SK-MEL-5 (cell line): ENCODE results near the gene TUBGCP5. TPM values are rescaled to one million over a fixed set of nuclear protein-coding genes. Genes with fewer than 3 reads are reported as not detected.

Experiments
- DNase-seq: peaks from one replicate; pipeline ENCODE4 v3.0.0-alpha.2; 2016; ENCODE audit warnings: low read depth, low spot score
- in situ Hi-C: cut with HindIII; loops from 2 replicates; pipeline ENCODE4 v1.10.0; 2016; ENCODE audit warnings: low sequenced_read_pairs, high pct_unique_total_duplicates, low pct_unique_long_range_greater_than_20kb
- total RNA-seq: library from RNA; depleted of rRNA; stranded (reverse); fragments of >200 nt; shearing (Covaris generic); gene quantifications from 2 replicates; pipeline ENCODE4 v1.2.3, GENCODE V29; 2014

Gene TUBGCP5
- total RNA-seq, 1 experiment from 2014 or later = 22.9 TPM

DNA sequence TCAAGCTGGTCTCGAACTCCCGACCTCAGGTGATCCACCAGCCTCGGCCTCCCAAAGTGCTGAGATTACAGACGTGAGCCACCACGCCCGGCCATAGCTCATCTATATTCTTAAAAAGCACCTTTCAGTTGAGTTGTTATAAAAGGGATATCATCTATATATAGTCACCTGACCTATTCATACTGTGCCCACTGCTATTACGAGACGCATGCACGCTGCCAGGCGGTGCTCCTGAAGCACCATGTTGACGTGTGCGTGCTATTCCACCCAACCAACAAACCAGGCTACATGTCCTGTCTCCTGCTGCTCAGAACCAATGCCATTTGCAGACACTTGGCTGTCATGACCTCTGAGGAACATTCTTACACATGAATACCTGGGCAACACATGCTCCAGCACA lies 76.8 kb downstream of the TUBGCP5 start:
- in situ Hi-C loops = no loop called here
- no peak for DNase-seq

DNA sequence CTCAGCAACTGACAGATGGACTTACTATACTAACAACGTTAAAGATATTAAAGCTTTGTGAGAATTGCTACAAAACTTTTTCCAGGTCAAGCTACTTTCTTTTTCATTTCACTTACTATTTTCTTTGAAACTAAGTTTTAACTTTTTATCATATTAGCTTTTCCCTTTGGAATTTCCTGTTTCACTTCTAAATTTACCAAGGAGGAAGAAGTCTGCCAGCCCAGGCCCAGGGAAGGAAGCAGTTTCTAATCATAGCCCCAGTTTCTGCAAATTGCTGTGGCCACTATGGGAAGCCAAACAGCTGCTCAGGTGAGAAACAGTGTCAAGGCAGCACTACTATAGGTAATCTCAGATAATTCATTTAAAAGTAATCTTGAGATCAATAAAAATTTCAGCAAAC lies 77.6 kb downstream of the TUBGCP5 start:
- DNase-seq = no peak
- in situ Hi-C loops = no loop called here

DNA sequence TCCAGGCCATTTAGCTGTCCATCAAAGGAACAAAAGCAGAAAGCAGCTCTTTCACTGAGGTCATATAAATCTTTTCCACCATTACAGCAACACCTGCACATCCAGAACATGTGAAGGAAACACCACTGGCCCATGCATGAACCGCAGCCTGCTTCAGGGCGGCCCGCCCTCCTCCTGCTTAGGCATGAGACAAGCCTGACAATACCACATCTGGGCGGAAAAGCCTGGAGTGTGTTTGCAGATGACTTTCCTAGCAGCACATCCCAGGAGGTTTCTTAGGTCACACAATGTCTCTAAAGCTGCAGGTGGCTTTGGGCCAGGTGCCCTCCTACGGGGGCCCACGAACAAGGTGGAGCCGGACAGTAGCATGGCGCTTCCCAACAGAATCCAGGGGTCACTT lies 78.8 kb downstream of the TUBGCP5 start:
- DNase-seq = no peak
- in situ Hi-C loops = no loop called here

DNA sequence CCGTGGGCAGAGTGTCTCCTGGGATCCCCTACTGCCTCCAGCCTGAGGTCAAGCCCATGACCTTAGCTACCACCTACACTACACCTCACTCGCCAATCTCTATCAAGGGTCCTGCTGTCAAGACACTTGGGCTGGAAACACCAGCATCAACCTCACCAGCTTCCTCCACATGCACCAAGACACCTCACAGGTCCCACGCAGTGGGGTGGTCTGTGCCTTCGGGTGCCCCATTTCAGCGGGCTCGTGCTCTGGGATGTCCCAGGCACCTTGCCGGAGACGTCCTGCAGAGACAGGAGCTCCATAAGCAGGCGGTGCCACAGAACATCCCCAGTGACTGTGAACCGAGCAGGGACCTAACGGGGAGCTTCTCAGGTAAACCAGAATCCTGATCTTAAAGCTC lies 79.2 kb downstream of the TUBGCP5 start:
- in situ Hi-C loops = no loop called here
- DNase-seq = no peak

DNA sequence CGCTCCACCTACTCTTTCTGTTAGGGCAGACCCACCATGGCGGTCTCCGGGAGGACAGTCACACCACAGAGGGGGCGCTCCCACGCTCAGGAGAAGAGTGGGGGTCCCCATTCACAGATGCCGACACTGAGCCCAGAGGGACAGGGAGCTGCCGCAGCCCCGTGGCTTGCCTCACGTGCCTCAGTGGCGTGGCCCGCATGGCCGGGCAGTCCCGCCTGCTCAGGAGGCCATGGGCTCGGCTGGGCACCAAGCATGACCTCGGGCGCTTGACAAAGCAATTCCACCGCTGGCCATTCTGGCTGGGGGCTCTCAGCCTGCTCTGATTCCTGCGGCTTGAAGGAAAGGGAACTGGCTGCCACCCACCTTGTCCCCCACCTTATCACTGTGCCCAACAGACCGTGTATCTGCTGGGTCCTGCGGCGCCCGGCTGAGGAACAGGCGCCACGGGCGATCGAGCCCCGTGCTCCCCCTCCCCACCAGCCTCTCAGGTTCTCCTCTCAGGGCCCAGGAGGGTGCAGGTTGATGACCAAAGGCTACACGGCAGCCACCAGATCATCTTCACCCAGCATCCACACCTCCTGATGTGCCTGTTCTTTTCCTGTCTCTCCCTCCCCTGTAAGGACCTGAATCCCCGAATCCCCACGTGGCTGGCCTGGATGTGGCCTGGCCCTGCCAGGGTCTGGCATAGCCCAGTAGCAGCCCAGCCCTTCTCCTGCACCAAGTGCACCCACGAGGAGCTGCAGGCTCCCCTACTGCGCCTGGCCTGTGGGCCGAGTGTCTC lies 79.9 kb downstream of the TUBGCP5 start:
- no peak for DNase-seq
- in situ Hi-C loops = no loop called here

DNA sequence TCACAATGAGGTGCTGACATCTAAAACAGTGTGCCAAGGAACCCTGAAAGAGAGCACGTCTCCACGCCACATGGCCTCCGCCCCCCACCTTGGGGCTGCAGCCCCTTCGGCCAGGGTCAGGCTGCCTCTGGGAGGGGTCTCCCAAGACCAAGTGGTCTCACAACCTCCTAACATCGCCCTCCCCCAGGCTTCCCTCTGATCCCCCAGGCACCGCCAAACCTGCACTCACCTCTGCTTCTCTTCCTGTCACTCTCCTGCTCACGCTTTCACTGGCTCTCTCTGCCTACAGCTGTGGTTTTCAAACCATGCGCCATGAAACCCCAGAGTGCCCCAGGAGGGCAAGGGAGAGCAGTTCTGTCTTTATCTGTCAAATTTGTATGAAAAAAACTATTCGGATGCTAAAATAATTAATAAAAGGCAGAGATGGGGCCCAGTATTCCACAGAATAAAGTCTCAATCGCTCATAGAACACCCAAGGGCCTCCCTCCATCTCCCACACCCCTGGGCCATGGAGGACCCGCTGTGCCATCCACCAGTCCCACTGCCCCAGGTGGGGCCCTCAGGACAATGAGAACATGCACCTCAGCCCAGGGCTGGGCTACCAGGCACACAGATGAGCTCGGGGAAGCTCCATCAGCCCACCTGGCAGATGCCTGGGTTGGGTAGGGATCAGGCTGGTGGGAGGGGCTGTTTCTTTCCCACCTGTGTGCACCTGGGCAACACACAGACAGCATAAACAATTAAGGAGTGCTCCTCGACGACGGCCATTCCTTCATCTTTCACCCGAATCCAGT lies 80.7 kb downstream of the TUBGCP5 start:
- in situ Hi-C loops = no loop called here
- no peak for DNase-seq

DNA sequence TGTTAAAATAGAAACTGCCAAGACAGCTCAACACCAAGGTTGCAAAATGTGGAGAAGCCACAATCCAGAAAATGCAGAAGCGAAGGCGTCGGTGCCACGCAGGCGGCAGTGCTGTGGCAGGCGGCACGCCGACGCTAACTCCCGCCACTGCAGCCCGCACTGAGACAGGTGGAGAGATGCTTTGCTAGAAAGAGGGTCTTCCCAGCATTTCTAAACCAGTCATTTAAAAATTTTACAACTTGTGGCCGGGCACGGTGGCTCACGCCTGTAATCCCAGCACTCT lies 82.5 kb downstream of the TUBGCP5 start:
- in situ Hi-C loops = no loop called here
- no peak for DNase-seq

DNA sequence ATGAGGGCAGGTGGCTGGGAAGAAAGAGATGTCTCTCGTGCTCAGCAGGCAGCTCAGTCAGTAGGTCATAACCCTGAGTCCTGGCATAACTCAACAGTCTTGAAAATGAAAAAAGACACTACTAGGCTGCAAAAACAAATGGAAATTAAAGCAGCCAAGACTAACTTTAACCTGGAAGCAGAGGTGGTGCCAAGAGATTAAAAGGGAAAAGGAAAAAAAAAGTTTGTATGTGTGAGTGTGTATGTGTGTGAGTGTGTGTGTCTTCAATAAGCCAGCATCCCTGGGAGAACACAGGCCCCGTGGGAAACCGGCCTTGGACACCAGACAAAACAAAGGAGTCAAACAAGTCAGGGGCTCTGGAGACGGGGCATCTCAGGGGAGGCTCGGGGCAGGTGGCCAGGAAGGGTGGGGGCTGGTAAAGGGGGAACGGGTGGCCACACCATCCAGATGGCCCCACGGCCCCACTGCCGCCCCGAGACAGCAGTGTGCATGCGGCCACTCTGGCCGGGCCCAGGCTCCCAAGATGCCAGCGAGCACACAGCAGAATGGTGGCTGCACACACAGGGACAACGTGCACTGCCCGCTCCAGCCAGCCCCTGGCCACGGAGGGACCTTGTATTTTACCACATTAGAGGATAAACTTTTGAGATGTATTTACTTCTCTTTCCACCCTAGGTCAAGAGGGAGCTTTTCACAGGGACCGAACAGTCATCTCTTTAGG lies 83.0 kb downstream of the TUBGCP5 start:
- DNase-seq = peak; percentile 43
- in situ Hi-C loops = no loop called here

DNA sequence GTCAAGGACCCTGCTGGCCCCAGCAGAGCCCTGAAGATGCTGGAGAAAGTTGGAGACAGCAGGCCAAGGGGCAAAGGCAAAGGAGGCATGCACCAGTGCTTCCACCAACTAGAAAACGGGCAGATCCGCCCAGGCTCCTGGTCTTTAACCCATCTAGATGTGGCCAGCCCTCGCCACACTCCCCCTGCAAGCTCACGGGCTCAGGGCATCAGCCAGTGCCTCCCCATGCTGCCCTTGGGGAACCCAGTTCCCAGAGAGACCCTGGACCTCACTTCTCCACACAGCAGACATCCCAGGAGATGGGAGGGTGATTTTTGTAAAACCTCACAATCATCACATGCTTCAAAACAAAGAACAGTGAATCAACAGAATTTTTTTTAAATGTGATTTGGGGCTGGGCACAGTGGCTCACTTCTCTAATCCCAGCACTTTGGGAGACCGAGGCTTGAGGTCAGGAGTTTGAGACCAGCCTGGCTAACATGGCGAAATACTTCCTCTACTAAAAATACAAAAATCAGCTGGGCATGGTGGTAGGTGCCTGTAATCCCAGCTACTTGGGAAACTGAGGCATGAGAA lies 83.7 kb downstream of the TUBGCP5 start:
- DNase-seq = peak; percentile 35
- in situ Hi-C loops = no loop called here

DNA sequence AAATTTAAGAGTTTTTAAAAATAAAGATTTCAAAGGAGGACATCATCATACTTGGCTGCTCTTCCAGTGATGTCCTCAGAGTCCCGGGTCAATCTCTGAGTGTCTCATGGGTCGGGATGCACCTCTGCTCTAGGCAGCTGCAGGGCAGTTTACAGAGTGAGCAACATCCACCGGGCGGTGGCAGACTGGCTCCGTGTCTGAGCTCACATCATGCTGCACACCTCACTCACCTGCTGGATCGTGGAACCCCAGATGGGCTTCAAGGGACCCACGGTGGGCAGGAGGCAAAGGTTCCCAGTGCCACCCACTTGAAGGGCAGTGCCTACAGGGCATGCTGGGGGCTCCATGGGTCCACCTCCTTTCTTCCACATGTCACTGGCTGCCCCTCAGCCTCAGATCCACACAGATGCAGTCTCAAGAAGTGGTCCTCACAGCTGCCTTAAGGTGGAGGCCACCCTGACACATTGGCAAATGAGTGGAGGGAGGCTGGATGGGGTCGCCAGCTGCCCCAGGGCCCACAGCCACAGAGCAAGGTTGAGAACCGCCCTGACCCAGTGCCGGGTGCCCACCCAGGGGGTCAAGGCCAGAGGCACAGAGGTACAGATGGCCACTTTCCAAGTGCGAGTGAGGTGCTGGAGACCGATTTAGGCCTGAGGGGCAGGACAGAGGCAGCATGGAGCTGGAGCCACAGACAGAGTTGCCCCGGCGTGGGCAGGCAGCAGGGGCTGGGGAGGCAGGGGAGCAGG lies 84.4 kb downstream of the TUBGCP5 start:
- no peak for DNase-seq
- in situ Hi-C loops = no loop called here

DNA sequence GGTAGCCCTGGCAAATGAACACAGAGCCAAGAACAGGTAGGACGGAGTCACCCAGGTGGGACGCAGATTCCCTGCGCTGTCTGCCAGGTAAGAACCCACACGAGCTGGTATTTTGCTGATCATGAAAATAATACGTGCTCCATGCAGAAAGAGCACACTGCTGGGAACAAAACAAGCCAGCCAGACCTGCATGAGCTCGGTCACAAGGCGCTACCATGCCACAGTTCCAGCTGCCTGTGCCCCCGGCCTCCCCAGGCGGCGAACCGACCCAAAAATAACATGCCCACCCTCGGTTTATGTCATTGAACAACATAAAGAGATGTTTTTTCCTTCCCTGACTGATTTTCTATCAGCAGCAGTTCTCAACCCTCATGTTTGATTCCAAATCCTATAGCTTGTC lies 85.0 kb downstream of the TUBGCP5 start:
- in situ Hi-C loops = no loop called here
- DNase-seq = no peak

DNA sequence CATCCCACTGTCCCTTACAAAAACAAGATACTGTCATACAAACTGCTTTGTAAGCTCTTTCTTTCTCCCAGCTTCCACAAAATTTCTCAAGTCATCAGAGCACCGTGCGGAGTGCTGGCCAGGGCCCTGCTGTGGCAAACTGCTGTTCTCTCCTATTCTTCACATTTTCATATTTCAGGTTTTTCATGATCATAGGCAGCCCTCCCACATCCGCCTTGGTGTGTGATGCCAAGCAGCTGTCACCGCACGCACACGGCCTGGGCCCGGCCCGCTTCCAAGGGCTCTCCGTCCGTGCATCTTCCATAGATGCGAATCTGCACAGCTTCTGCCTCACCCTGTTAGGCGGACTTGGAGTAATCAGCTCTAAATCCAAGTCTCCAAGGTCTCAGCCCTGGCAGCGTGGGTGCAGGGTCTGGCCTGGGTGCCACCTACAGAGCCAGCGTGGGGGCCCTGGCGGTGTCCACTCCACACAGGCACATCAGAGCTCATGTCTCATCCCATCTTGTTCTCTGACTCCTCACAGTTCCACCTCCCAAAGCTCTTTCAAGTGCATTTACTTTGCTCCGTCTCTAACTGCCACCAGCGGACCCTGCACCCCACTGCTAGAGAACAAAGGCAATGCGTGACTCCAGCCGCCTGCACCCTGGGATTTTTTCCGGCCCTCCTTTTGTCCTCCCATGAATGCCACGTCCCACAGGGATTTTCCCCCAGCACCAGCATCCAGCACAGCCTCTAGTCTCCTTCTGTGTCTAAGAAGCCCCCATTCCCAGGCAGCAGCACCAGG lies 86.4 kb downstream of the TUBGCP5 start:
- no peak for DNase-seq
- in situ Hi-C loops = no loop called here

DNA sequence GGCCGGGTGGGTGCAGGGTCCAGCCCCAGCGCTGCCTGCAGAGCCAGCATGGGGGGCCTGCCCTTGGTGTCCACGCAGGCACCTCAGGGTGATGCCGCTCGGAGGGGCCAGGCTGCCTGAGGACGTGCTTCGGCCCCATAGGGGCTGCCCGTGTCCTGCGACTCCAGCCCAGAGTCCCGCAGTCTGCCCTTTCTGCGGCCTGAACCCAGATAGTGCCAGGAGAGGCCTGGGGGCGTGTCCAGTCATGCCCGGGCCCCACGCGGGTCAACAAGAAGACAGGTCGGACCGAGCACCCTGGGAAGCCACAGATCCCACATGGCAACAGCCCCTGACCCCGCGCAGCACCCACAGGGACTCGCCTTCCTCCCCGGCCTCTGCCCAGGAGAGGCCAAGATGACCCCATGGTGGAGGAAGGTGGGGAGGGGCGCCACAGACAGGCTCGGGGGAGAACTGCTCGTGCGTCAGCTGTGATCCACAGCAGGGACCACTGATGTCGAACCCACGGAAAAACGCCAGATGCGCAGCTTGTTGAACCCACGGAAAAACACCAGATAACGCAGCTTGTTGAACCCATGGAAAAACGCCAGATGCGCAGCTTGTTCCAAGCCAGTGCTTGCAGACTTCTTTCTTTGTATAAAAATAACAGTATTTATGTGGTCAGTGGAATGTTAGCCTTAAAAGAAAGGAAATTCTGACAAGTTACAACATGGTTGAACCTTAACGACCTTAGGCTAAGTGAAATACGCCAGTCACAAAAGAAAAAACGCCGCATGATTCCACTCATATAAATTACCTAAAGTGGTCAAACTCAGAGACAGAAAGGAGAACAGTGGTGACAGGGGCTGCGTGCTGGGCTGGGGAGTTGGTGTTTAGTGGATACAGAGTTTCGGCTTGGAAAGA lies 87.7 kb downstream of the TUBGCP5 start:
- DNase-seq = no peak
- in situ Hi-C loops = no loop called here

DNA sequence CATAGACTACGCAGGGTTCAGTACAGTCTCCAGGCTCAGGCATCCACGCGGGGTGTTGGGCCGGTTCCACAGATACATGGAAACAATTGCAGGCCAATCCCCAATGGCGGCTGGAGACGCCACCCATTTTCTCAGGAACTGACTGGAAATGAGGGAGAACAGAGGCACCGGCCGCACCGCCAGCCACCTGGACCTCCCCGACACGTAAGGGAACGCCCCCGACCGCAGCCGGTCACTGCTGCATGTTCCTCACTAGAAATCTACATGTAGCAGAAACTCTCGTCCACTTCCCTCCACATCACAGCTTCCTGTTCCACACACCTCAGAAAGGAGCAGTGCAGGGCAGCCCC lies 88.4 kb downstream of the TUBGCP5 start:
- in situ Hi-C loops = no loop called here
- no peak for DNase-seq

DNA sequence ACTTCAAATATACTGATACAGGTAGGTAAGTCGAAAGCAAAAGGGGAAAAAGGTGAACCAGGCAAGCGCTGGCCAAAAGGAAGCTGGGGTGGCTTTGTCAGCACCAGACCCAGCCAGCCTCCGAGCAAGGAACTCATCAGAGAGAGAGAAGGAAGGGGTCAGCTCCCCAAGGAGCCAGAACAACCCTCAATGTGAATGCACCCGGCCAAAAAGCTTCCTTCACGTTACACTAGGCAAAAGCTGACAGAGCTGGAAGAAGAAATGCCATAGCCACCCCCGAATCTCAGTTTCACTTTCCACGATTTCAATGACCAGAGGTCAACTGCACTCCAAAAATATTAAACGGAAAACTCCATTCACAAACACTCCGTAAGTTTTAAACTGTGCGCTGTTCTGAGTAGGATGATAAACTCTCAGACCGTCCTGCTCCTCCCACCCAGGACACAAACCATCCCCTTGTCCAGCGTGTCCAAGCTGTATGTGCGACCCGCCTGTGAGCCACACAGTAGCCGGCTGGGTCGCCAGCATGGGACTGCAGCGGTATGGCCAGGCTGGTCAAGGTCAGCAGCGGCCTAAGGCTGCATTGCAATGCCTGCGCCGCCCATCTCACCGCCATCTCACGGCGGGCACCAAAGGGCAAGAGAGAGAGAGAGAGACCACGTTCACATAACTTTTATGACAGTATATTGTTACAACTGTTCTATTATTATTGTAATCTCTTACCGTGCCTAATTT lies 88.9 kb downstream of the TUBGCP5 start:
- in situ Hi-C loops = no loop called here

More for the DNA sequence above, 88.9 kb downstream of the TUBGCP5 start:
- no peak for DNase-seq
